ENCODE measurements around the gene ZNF503. TPM values are rescaled to one million over a fixed set of nuclear protein-coding genes. Genes with fewer than 3 reads are reported as not detected.

The ZNF503 gene
- total and polyA plus RNA-seq, 10 of the 15 experiments (the other 5 are each of a cell fraction or from before 2014, with no cell fraction given) = 0.05 to 1.1 (median 0.11) TPM; not detected in 1

DNA sequence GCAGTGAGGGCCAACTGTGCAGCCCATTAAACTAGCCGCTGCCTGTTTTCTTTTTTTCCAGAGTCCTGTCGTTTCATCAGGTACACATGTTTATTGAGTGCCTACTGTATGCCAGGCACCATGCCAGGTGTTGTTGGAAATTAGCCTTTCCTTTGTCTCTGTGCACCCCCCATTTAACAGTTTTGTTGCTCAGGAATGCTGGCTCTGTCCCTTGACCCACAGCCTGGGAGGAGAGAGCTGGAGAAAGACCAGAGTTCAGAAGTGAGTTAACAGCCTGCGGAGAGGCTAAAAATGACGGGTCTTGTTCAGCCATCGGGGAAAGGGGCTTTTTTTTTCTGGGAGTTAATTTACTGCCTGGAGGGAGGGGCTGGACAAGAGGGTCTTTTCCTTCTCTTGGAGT lies 31.2 kb upstream of the ZNF503 start (continued):
- TF ChIP-seq, protein P1, sequence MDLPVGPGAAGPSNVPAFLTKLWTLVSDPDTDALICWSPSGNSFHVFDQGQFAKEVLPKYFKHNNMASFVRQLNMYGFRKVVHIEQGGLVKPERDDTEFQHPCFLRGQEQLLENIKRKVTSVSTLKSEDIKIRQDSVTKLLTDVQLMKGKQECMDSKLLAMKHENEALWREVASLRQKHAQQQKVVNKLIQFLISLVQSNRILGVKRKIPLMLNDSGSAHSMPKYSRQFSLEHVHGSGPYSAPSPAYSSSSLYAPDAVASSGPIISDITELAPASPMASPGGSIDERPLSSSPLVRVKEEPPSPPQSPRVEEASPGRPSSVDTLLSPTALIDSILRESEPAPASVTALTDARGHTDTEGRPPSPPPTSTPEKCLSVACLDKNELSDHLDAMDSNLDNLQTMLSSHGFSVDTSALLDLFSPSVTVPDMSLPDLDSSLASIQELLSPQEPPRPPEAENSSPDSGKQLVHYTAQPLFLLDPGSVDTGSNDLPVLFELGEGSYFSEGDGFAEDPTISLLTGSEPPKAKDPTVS (IDR thresholded peaks at IDR 0.05; ENCODE audit: low read depth, low read length) = no peak
- no peak for TF ChIP-seq PML (IDR thresholded peaks at IDR 0.05; ENCODE audit: low read length)
- no peak for TF ChIP-seq IKZF1 (conservative IDR thresholded peaks at IDR 0.05)
- no peak for TF ChIP-seq RBBP5 (conservative IDR thresholded peaks at IDR 0.05)
- TF ChIP-seq TBL1XR1 (IDR thresholded peaks at IDR 0.05; ENCODE audit: low read depth, low read length) = no peak

DNA sequence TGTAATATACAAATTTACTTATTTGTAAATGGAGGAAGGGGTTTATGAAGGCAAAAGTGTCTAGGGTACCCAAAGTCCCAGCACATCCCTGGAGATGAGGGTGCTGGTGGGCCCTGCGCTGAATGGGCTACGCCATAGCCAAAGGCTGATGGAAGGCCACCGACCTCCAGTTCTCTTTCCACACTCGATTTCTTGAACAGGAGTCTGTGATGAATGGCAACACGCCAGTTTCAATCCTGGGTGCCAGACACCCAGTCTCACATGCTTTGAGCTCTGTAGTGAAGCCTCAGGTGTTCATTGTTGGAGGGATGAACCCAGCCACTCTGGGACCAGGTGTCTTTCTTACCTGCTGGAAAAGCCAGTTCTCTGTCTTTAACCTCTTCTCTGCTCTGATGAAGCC lies 30.6 kb upstream of the ZNF503 start:
- Histone ChIP-seq H4K20me1 (ENCODE audit: control insufficient read depth, insufficient read depth) (no peaks in the 10 kb centered on the region), H2AFZ (ENCODE audit: control insufficient read depth, low read depth, low read length) (no peak overlapping the region)
- no peak for TF ChIP-seq TCF3 (IDR thresholded peaks at IDR 0.05; ENCODE audit: borderline replicate concordance, insufficient read depth, low read depth, low read length)
- TF ChIP-seq, protein P2, sequence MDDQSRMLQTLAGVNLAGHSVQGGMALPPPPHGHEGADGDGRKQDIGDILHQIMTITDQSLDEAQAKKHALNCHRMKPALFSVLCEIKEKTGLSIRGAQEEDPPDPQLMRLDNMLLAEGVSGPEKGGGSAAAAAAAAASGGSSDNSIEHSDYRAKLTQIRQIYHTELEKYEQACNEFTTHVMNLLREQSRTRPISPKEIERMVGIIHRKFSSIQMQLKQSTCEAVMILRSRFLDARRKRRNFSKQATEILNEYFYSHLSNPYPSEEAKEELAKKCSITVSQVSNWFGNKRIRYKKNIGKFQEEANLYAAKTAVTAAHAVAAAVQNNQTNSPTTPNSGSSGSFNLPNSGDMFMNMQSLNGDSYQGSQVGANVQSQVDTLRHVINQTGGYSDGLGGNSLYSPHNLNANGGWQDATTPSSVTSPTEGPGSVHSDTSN (IDR thresholded peaks at IDR 0.05; ENCODE audit: insufficient replicate concordance, low read depth, low read length) = no peak
- no peak for TF ChIP-seq ZNF274 (IDR thresholded peaks at IDR 0.05; ENCODE audit: insufficient read depth, insufficient read length)
- TF ChIP-seq IRF4 (IDR thresholded peaks at IDR 0.05; ENCODE audit: low read depth, low read length) = no peak
- TF ChIP-seq, protein P3, sequence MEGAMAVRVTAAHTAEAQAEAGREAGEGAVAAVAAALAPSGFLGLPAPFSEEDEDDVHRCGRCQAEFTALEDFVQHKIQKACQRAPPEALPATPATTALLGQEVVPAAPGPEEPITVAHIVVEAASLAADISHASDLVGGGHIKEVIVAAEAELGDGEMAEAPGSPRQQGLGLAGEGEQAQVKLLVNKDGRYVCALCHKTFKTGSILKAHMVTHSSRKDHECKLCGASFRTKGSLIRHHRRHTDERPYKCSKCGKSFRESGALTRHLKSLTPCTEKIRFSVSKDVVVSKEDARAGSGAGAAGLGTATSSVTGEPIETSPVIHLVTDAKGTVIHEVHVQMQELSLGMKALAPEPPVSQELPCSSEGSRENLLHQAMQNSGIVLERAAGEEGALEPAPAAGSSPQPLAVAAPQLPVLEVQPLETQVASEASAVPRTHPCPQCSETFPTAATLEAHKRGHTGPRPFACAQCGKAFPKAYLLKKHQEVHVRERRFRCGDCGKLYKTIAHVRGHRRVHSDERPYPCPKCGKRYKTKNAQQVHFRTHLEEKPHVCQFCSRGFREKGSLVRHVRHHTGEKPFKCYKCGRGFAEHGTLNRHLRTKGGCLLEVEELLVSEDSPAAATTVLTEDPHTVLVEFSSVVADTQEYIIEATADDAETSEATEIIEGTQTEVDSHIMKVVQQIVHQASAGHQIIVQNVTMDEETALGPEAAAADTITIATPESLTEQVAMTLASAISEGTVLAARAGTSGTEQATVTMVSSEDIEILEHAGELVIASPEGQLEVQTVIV (IDR thresholded peaks at IDR 0.05; ENCODE audit: borderline replicate concordance, partially characterized antibody) = no peak
- no peak for TF ChIP-seq NFIC (IDR thresholded peaks at IDR 0.05; ENCODE audit: low read depth, low read length)
- no peak for TF ChIP-seq ZNF217 (IDR thresholded peaks at IDR 0.05)
- TF ChIP-seq, protein P4, sequence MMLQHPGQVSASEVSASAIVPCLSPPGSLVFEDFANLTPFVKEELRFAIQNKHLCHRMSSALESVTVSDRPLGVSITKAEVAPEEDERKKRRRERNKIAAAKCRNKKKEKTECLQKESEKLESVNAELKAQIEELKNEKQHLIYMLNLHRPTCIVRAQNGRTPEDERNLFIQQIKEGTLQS (IDR thresholded peaks at IDR 0.05; ENCODE audit: borderline replicate concordance, extremely low read depth, low read depth, low read length) = no peak
- TF ChIP-seq, protein P5, sequence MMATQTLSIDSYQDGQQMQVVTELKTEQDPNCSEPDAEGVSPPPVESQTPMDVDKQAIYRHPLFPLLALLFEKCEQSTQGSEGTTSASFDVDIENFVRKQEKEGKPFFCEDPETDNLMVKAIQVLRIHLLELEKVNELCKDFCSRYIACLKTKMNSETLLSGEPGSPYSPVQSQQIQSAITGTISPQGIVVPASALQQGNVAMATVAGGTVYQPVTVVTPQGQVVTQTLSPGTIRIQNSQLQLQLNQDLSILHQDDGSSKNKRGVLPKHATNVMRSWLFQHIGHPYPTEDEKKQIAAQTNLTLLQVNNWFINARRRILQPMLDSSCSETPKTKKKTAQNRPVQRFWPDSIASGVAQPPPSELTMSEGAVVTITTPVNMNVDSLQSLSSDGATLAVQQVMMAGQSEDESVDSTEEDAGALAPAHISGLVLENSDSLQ (IDR thresholded peaks at IDR 0.05) = no peak
- TF ChIP-seq, protein P6, sequence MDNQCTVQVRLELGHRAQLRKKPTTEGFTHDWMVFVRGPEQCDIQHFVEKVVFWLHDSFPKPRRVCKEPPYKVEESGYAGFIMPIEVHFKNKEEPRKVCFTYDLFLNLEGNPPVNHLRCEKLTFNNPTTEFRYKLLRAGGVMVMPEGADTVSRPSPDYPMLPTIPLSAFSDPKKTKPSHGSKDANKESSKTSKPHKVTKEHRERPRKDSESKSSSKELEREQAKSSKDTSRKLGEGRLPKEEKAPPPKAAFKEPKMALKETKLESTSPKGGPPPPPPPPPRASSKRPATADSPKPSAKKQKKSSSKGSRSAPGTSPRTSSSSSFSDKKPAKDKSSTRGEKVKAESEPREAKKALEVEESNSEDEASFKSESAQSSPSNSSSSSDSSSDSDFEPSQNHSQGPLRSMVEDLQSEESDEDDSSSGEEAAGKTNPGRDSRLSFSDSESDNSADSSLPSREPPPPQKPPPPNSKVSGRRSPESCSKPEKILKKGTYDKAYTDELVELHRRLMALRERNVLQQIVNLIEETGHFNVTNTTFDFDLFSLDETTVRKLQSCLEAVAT (IDR thresholded peaks at IDR 0.05) = no peak

More for the DNA sequence above, 30.6 kb upstream of the ZNF503 start:
- Histone ChIP-seq H3K79me2 (ENCODE audit: control insufficient read depth, insufficient read depth, low read length) (no peaks in the 10 kb centered on the region), H3K4me1 (ENCODE audit: control insufficient read depth, insufficient read depth, low read length) (no peaks in the 10 kb centered on the region), H3K9me3 (replicated peaks; ENCODE audit: control insufficient read depth, insufficient read depth, low read length) (no peaks in the 10 kb centered on the region), H3K9ac (ENCODE audit: control insufficient read depth, insufficient read depth, low read length) (no peak overlapping the region), H3K27ac (ENCODE audit: control insufficient read depth, insufficient read depth) (no peak overlapping the region), H3K4me2 (ENCODE audit: control insufficient read depth, insufficient read depth) (no peak overlapping the region), H3K4me3 (no peak overlapping the region), H3K27me3 (replicated peaks in 1 of 2; ENCODE audit: control insufficient read depth in 2 of 2, insufficient read depth in 2 of 2, low read length in 1 of 2) (peaks cover 0 to 12% of the 10 kb centered on the region in 2 experiments; a peak in 2 of 4 replicates), H3K36me3 (ENCODE audit: control insufficient read depth in 2 of 2, insufficient read depth in 2 of 2, low read length in 1 of 2) (no peaks in the 10 kb centered on the region)
- no TSS peak for BruUV-seq (replicated peaks)
- WGBS (ENCODE audit: insufficient coverage, insufficient replicate concordance, low lambda C conversion rate, missing lambda C conversion rate) = 39% methylated on average over 5 of the region's 5 CpGs
- ChIA-PET SMC1A (ENCODE audit: uncharacterized antibody, unreplicated experiment) (interaction anchor here (0.7 to 2.0 kb wide), 3 partner anchors 9 to 74 kb away, joined by 3 to 4 read pairs (median 4); no protein-coding TSS in a partner anchor), RAD21 (ENCODE audit: unreplicated experiment) (no interaction called here), CTCF (interaction anchor here (0.5 to 1.3 kb wide), 2 partner anchors 30 to 65 kb away, joined by 3 read pairs; no protein-coding TSS in a partner anchor), POLR2A (interaction anchor here (1.2 kb wide), 1 partner anchor 28 kb away, joined by 3 read pairs; no protein-coding TSS in a partner anchor)
- FAIRE-seq (no peak), ATAC-seq (no peak), DNase-seq (ENCODE audit: low read depth, low spot score) (no peak)
- intact Hi-C loops (cut with micrococcal nuclease; ENCODE audit: unreplicated experiment) = no loop called here
- in situ Hi-C loops (cut with MboI) = no loop called here

Data from GM12878 (cell line).